Type B pancreatic cell (in vitro differentiated cells): ENCODE data around the gene TTC28. TPM values are rescaled to one million over a fixed set of nuclear protein-coding genes. Genes with fewer than 3 reads are reported as not detected.

Source experiments
- DNase-seq: peaks from one replicate; pipeline ENCODE4 v3.0.0; 2021; ENCODE audit warnings: mixed read lengths; ENCODE audit not compliant: unreplicated experiment; ENCODE audit errors: extremely low spot score
- H3K27ac Mint-ChIP-seq: 2 replicates; pipeline ENCODE4 v1.8.0; 2021; ENCODE audit warnings: mild to moderate bottlenecking, mixed read lengths
- H3K27me3 Mint-ChIP-seq: 2 replicates; pipeline ENCODE4 v1.8.0; 2021; ENCODE audit warnings: mixed read lengths
- H3K36me3 Mint-ChIP-seq: 2 replicates; pipeline ENCODE4 v1.8.0; 2021; ENCODE audit warnings: mixed read lengths
- H3K4me1 Mint-ChIP-seq: one replicate; pipeline ENCODE4 v1.8.0; 2021; ENCODE audit warnings: mixed read lengths; ENCODE audit not compliant: unreplicated experiment
- H3K4me3 Mint-ChIP-seq: 2 replicates; pipeline ENCODE4 v1.8.0; 2021; ENCODE audit warnings: mild to moderate bottlenecking, mixed read lengths
- H3K9me3 Mint-ChIP-seq: 2 replicates; pipeline ENCODE4 v1.8.0; 2021; ENCODE audit warnings: mixed read lengths
- total RNA-seq: library from RNA; stranded (reverse); gene quantifications from 2 replicates; pipeline ENCODE4 v1.2.1, GENCODE V29; 2021; ENCODE audit warnings: low replicate concordance
- TF ChIP-seq, protein P1 (sequence below): fragments of 200-600 bp; sonication (generic); conservative IDR thresholded peaks from 2 replicates; pipeline ENCODE4 v1.5.0; 2021; ENCODE audit warnings: antibody characterized with exemption, mild to moderate bottlenecking

TTC28 gene
- total RNA-seq, 1 donor from 2014 or later, result 59.2 TPM

- H3K4me3 Mint-ChIP-seq, result no peak overlapping the region
- TF ChIP-seq, protein P1, sequence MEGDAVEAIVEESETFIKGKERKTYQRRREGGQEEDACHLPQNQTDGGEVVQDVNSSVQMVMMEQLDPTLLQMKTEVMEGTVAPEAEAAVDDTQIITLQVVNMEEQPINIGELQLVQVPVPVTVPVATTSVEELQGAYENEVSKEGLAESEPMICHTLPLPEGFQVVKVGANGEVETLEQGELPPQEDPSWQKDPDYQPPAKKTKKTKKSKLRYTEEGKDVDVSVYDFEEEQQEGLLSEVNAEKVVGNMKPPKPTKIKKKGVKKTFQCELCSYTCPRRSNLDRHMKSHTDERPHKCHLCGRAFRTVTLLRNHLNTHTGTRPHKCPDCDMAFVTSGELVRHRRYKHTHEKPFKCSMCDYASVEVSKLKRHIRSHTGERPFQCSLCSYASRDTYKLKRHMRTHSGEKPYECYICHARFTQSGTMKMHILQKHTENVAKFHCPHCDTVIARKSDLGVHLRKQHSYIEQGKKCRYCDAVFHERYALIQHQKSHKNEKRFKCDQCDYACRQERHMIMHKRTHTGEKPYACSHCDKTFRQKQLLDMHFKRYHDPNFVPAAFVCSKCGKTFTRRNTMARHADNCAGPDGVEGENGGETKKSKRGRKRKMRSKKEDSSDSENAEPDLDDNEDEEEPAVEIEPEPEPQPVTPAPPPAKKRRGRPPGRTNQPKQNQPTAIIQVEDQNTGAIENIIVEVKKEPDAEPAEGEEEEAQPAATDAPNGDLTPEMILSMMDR, result no peak
- peaks cover 11% of the 10 kb centered on the region for H3K36me3 Mint-ChIP-seq
- peaks cover 20% of the 10 kb centered on the region for H3K4me1 Mint-ChIP-seq
- no peaks in the 10 kb centered on the region for H3K27me3 Mint-ChIP-seq
- no peak overlapping the region for H3K27ac Mint-ChIP-seq
- no peaks in the 10 kb centered on the region for H3K9me3 Mint-ChIP-seq
- no peak for DNase-seq
Measured at GRCh38 chr22:27962268-27963044, 717.2 kb downstream of the TTC28 start.

DNA sequence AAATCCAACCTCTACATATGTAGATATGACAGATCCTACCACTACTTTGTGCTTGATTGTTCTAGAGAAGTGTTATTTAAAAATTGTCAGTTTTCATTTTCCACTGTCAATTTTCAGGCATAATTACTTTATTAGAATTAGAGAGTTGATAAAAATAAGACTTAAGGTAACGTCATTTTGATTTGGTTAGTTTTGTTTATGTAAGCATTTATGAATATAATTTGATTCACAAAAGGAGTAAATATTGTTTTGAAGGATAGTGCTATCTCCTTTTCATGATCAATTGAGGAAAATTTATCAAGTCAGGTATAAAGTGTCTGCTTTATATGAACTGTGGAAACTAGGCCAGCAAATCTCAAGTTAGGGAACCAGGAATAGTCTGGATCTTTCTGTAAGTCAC is 718.0 kb downstream of the TTC28 start:
- H3K4me1 Mint-ChIP-seq, result peaks cover 20% of the 10 kb centered on the region
- H3K4me3 Mint-ChIP-seq, result no peak overlapping the region
- no peaks in the 10 kb centered on the region for H3K9me3 Mint-ChIP-seq
- H3K27me3 Mint-ChIP-seq, result no peaks in the 10 kb centered on the region
- TF ChIP-seq, protein P1, result no peak
- no peak for DNase-seq
- no peak overlapping the region for H3K27ac Mint-ChIP-seq
- H3K36me3 Mint-ChIP-seq, result peaks cover 11% of the 10 kb centered on the region

GRCh38 chr22:27961182-27961581 is 718.5 kb downstream of the TTC28 start:
- Mint-ChIP-seq H3K9me3 (no peaks in the 10 kb centered on the region), H3K36me3 (peaks cover 11% of the 10 kb centered on the region), H3K27me3 (no peaks in the 10 kb centered on the region), H3K4me3 (no peak overlapping the region), H3K4me1 (peaks cover 20% of the 10 kb centered on the region), H3K27ac (no peak overlapping the region)
- TF ChIP-seq, protein P1, result no peak
- DNase-seq, result no peak

- no peak overlapping the region for H3K4me3 Mint-ChIP-seq
- H3K36me3 Mint-ChIP-seq, result peaks cover 11% of the 10 kb centered on the region
- H3K27ac Mint-ChIP-seq, result no peak overlapping the region
- H3K9me3 Mint-ChIP-seq, result no peaks in the 10 kb centered on the region
- peaks cover 20% of the 10 kb centered on the region for H3K4me1 Mint-ChIP-seq
- TF ChIP-seq, protein P1, result no peak
- no peak for DNase-seq
- no peaks in the 10 kb centered on the region for H3K27me3 Mint-ChIP-seq
Measured at GRCh38 chr22:27959335-27960090, 720.1 kb downstream of the TTC28 start.

DNA sequence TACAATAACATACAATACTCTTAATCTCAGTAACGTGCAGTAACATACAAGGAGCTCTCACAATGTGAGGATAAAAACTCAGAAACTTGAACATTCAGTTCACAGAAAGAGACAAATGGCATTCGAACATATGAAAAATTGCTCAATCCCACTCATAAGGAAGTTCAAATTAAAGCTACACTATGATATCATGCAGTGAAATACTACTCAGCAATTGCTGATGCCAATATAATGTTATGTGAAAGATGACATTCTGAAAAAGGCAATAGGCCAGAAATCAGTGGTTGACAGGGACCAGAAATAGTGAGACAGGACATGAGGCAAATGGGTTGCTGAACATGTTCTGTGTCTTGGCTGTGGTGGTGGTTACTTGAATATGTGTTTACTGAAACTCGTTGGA is 726.9 kb downstream of the TTC28 start:
- Mint-ChIP-seq H3K27ac (no peak overlapping the region), H3K27me3 (no peaks in the 10 kb centered on the region), H3K4me1 (no peaks in the 10 kb centered on the region), H3K9me3 (no peaks in the 10 kb centered on the region), H3K36me3 (peaks cover 4% of the 10 kb centered on the region), H3K4me3 (no peak overlapping the region)
- no peak for DNase-seq
- TF ChIP-seq, protein P1, result no peak
